Dermis blood vessel endothelial cell (primary cell): ENCODE measurements around the gene ETV7. TPM values are rescaled to one million over a fixed set of nuclear protein-coding genes. Genes with fewer than 3 reads are reported as not detected.
A peak's percentile ranks its signal among the peaks of the same experiment; 100 is the strongest.
"Not testable (repeated sequence)": the region's sequence is repeated elsewhere in the genome, so short reads cannot be mapped to it uniquely, and the experiment has no call there.

Experiments
- DNase-seq: peaks from one replicate; pipeline ENCODE4 v3.0.0; 2010
- total RNA-seq: library from RNA; depleted of rRNA; stranded (reverse); fragments of >200 nt; gene quantifications from 2 replicates; pipeline ENCODE4 v1.2.3, GENCODE V29; 2014

Gene ETV7
- total RNA-seq, 1 donor from 2014 or later = 0.17 TPM

GRCh38 chr6:36383606-36384005 lies 3.9 kb downstream of the ETV7 start:
- DNase-seq = no peak

GRCh38 chr6:36382976-36383375 lies 4.5 kb downstream of the ETV7 start:
- DNase-seq = no peak

- no peak for DNase-seq
Observed at GRCh38 chr6:36381502-36382389, 5.7 kb downstream of the ETV7 start.

- no peak for DNase-seq
Observed at GRCh38 chr6:36380166-36380565, 7.3 kb downstream of the ETV7 start.

- no peak for DNase-seq
Observed at GRCh38 chr6:36378936-36379335, 8.5 kb downstream of the ETV7 start.

GRCh38 chr6:36378243-36378920 lies 9.1 kb downstream of the ETV7 start:
- DNase-seq = no peak

GRCh38 chr6:36377594-36377993 lies 9.9 kb downstream of the ETV7 start:
- no peak for DNase-seq

GRCh38 chr6:36376742-36377141 lies 10.7 kb downstream of the ETV7 start:
- DNase-seq = no peak

- no peak for DNase-seq
Observed at GRCh38 chr6:36376183-36376582, 11.3 kb downstream of the ETV7 start.

GRCh38 chr6:36375644-36376155 lies 11.8 kb downstream of the ETV7 start:
- DNase-seq = no peak

- no peak for DNase-seq
Observed at GRCh38 chr6:36374972-36375371, 12.5 kb downstream of the ETV7 start.

GRCh38 chr6:36374194-36374593 lies 13.3 kb downstream of the ETV7 start:
- no peak for DNase-seq

- DNase-seq = no peak
Observed at GRCh38 chr6:36373368-36374019, 14.0 kb downstream of the ETV7 start.

GRCh38 chr6:36372088-36372487 lies 15.4 kb downstream of the ETV7 start:
- DNase-seq = no peak

- DNase-seq = no peak
Observed at GRCh38 chr6:36371211-36371610, 16.3 kb downstream of the ETV7 start.

GRCh38 chr6:36370638-36371037 lies 16.8 kb downstream of the ETV7 start:
- no peak for DNase-seq

GRCh38 chr6:36368921-36369865 lies 18.3 kb downstream of the ETV7 start:
- DNase-seq = no peak

GRCh38 chr6:36368421-36368820 lies 19.0 kb downstream of the ETV7 start:
- DNase-seq = no peak

- no peak for DNase-seq
Observed at GRCh38 chr6:36367743-36368142, 19.7 kb downstream of the ETV7 start.

GRCh38 chr6:36364669-36365479 lies 22.6 kb downstream of the ETV7 start:
- DNase-seq = peak; percentile 66

- not testable (repeated sequence) for DNase-seq
Observed at GRCh38 chr6:36364061-36364635, 23.3 kb downstream of the ETV7 start.
